Ishikawa (cell line): ENCODE data around the gene APOA4.

Source experiments
- CEBPB ChIP-seq: IDR thresholded peaks from 2 replicates; pipeline ENCODE4 v1.6.1; 2012
- CREB1 ChIP-seq: IDR thresholded peaks from 2 replicates; pipeline ENCODE4 v1.6.1; 2012; ENCODE audit warnings: low read depth
- EGR1 ChIP-seq: IDR thresholded peaks from 2 replicates; pipeline ENCODE4 v1.6.1; 2012
- EP300 ChIP-seq: IDR thresholded peaks from 2 replicates; pipeline ENCODE4 v1.6.1; 2012; ENCODE audit warnings: borderline replicate concordance
- FOXM1 ChIP-seq: IDR thresholded peaks from 2 replicates; pipeline ENCODE4 v1.6.1; 2012; ENCODE audit warnings: low read depth, borderline replicate concordance
- MAX ChIP-seq: IDR thresholded peaks from 2 replicates; pipeline ENCODE4 v1.6.1; 2012
- NFIC ChIP-seq: IDR thresholded peaks from 2 replicates; pipeline ENCODE4 v1.6.1; 2012
- RAD21 ChIP-seq: IDR thresholded peaks from 2 replicates; pipeline ENCODE4 v1.6.1; 2012; ENCODE audit warnings: low read depth
- REST ChIP-seq: IDR thresholded peaks from 2 replicates; pipeline ENCODE4 v1.6.1; 2012; ENCODE audit warnings: low read depth, mild to moderate bottlenecking
- TAF1 ChIP-seq: IDR thresholded peaks from 2 replicates; pipeline ENCODE4 v1.6.1; 2012; ENCODE audit warnings: low read depth, mild to moderate bottlenecking
- TCF12 ChIP-seq: IDR thresholded peaks from 2 replicates; pipeline ENCODE4 v1.6.1; 2012; ENCODE audit warnings: low read depth
- TEAD4 ChIP-seq: IDR thresholded peaks from 2 replicates; pipeline ENCODE4 v1.6.1; 2012
- USF1 ChIP-seq: IDR thresholded peaks from 2 replicates; pipeline ENCODE4 v1.6.1; 2012
- YY1 ChIP-seq: IDR thresholded peaks from 2 replicates; pipeline ENCODE4 v1.6.1; 2012; ENCODE audit warnings: low read depth
- ZBTB7A ChIP-seq: IDR thresholded peaks from 2 replicates; pipeline ENCODE4 v1.6.1; 2012; ENCODE audit warnings: low read depth

Gene APOA4

GRCh38 chr11:116825854-116826750 lies 3.0 kb upstream of the APOA4 start:
- TF ChIP-seq EP300 (no peak), USF1 (no peak)

- TF ChIP-seq FOXM1 (no peak), CEBPB (no peak), TAF1 (no peak), TCF12 (no peak), RAD21 (no peak), NFIC (no peak), EGR1 (no peak), YY1 (no peak), ZBTB7A (no peak)
Measured at GRCh38 chr11:116825434-116825833, 2.3 kb upstream of the APOA4 start.

GRCh38 chr11:116822575-116822974 lies 529 bp downstream of the APOA4 start:
- TF ChIP-seq YY1 (no peak), EP300 (no peak), CEBPB (no peak), USF1 (no peak), MAX (no peak), EGR1 (no peak), NFIC (no peak), FOXM1 (no peak), TAF1 (no peak), RAD21 (no peak), CREB1 (no peak)

- TF ChIP-seq FOXM1, result no peak
- no peak for TF ChIP-seq TAF1
- no peak for TF ChIP-seq USF1
- TF ChIP-seq TEAD4, result no peak
- no peak for TF ChIP-seq TCF12
- TF ChIP-seq EGR1, result no peak
- no peak for TF ChIP-seq ZBTB7A
- TF ChIP-seq EP300, result no peak
- no peak for TF ChIP-seq YY1
- TF ChIP-seq REST, result no peak
- no peak for TF ChIP-seq CREB1
- no peak for TF ChIP-seq NFIC
- no peak for TF ChIP-seq RAD21
Measured at GRCh38 chr11:116821050-116821918, 1.8 kb downstream of the APOA4 start.

- TF ChIP-seq YY1, result no peak
- no peak for TF ChIP-seq TAF1
- no peak for TF ChIP-seq MAX
- no peak for TF ChIP-seq EGR1
- no peak for TF ChIP-seq CREB1
- TF ChIP-seq REST, result no peak
Measured at GRCh38 chr11:116819049-116819448, 4.1 kb downstream of the APOA4 start.
